Esophagus muscularis mucosa (tissue), 4 donors: Measurements from ENCODE around the gene TRIM29. TPM values are rescaled to one million over a fixed set of nuclear protein-coding genes. Genes with fewer than 3 reads are reported as not detected.
A peak's percentile ranks its signal among the peaks of the same experiment; 100 is the strongest.

Source experiments
- DNase-seq: peaks from one replicate; pipeline ENCODE4 v3.0.0-alpha.2; 2017; ENCODE audit errors: extremely low spot score
- H3K27ac ChIP-seq, 4 donors: fragments of 200-600 bp; sonication (generic); replicated peaks in 1 of 4; 1 replicate in 3 of 4; 2 replicates in 1 of 4; pipeline ENCODE4 v1.5.1; 2016 to 2019; ENCODE audit warnings: mild to moderate bottlenecking in 1 of 4
- H3K27me3 ChIP-seq, 4 donors: fragments of 200-600 bp; sonication (generic); one replicate each; pipeline versions ENCODE4 v1.5.1 to v1.6.0; 2016 to 2019
- H3K36me3 ChIP-seq, 4 donors: fragments of 200-600 bp; sonication (generic); one replicate each; pipeline ENCODE4 v1.5.1; 2016 to 2019
- H3K4me1 ChIP-seq, 4 donors: fragments of 200-600 bp; sonication (generic); one replicate each; pipeline ENCODE4 v1.5.1; 2016 to 2019
- H3K4me3 ChIP-seq, 4 donors: fragments of 200-600 bp; sonication (generic); 1 replicate in 2 of 4; 2 replicates in 2 of 4; pipeline ENCODE4 v1.5.1; 2016 to 2019; ENCODE audit warnings: mild to moderate bottlenecking in 4 of 4, moderate library complexity in 1 of 4
- H3K9me3 ChIP-seq, 4 donors: fragments of 200-600 bp; sonication (generic); 1 replicate in 3 of 4; 2 replicates in 1 of 4; pipeline ENCODE4 v1.5.1; 2016 to 2019
- EP300 ChIP-seq: sonication (generic); formaldehyde crosslinking; IDR thresholded peaks from one replicate; pipeline ENCODE4 v1.6.1; 2017; ENCODE audit warnings: antibody characterized with exemption
- POLR2A ChIP-seq: fragments of 450-650 bp; IDR thresholded peaks from one replicate; pipeline ENCODE4 v1.6.1; 2017; ENCODE audit warnings: antibody characterized with exemption, moderate library complexity, mild to moderate bottlenecking, low read depth
- POLR2AphosphoS5 ChIP-seq, 2 donors: sonication (generic); formaldehyde crosslinking; IDR thresholded peaks; one replicate each; pipeline ENCODE4 v1.6.1; 2017; ENCODE audit warnings: antibody characterized with exemption in 2 of 2
- WGBS: methylation state at CpG from one replicate; pipeline ENCODE4 v1.1.5; 2018; 5-methylcytosine and 5-hydroxymethylcytosine counted together
- intact Hi-C: fragments of 100-400 bp; cut with DNase I; formaldehyde crosslinking; loops from one replicate; pipeline ENCODE4 v1.15.1; 2023
- total RNA-seq, 4 donors: library from RNA; depleted of rRNA; stranded (reverse); fragments of >200 nt; gene quantifications; one replicate each; pipeline versions ENCODE4 v1.1.0 to v1.2.1, GENCODE V29; 2016
- TF ChIP-seq, protein P1 (sequence below), 3 experiments: fragments of 200-600 bp in 2 of 3; fragments of 450-650 bp in 1 of 3; sonication (generic) in 2 of 3; IDR thresholded peaks; one replicate each; pipeline ENCODE4 v1.5.1; 2017 to 2019; ENCODE audit warnings: antibody characterized with exemption in 3 of 3, mild to moderate bottlenecking in 2 of 3, moderate library complexity in 1 of 3

The TRIM29 gene, protein sequence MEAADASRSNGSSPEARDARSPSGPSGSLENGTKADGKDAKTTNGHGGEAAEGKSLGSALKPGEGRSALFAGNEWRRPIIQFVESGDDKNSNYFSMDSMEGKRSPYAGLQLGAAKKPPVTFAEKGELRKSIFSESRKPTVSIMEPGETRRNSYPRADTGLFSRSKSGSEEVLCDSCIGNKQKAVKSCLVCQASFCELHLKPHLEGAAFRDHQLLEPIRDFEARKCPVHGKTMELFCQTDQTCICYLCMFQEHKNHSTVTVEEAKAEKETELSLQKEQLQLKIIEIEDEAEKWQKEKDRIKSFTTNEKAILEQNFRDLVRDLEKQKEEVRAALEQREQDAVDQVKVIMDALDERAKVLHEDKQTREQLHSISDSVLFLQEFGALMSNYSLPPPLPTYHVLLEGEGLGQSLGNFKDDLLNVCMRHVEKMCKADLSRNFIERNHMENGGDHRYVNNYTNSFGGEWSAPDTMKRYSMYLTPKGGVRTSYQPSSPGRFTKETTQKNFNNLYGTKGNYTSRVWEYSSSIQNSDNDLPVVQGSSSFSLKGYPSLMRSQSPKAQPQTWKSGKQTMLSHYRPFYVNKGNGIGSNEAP
- 1 to 10 TPM in 1 of 4 donors, under 1 TPM in 3; 0.45 to 1.3 (median 0.75) TPM for total RNA-seq

- intact Hi-C loops: no loop called here
- 68% methylated on average over 19 of the region's 41 CpGs for WGBS
Measured at GRCh38 chr11:120137611-120138521, at the start of gene TRIM29. Gene TRIM29 (minus strand): TSS chr11:120138113. CDS start chr11:120138031, 82 bp downstream.

DNA sequence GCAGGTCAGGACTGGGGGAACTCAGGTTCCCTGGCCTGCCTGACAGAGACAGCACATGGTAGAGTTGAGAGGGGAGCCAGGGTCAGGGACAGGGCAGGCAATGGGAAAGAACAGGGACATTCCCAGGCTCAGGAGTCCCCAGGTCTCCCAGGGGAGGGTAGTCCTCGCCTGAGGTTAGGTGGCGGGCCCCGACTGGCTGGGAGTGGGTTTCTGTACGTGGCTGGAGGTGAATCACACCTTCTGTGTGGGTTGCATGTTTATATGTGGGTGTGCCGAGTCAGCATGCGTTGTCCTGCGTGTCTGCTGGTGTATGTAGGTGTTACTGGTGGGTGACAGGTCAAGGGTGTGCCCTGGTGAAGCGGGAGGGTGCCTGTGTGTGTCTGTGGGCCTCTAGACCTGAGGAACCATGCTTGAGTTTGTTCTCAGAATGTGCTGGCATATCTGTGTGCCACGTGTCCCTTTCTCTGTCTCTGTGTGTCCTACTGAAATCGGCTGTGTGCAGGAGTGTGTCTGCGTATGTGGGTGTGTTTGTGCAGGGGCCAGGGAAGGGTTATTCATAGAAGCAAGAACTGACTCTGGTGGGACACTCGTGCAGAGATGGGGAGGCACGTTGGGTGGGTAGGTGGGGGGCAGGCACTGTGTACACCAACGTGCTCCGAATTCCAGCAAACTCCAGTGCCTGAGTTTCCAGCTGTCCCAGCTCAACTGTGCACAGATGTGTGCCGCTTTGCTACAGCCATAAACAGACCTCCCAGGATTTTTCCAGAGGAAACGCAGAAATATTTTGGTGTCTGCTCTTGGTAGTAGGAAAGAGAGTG, 49.1 kb upstream of the TRIM29 start:
- H3K36me3 ChIP-seq: no peaks in the 10 kb centered on the region
- H3K27ac ChIP-seq: peak overlapping the region; percentile 68 to 79 (median 76)
- peaks cover 25 to 62% (median 56%) of the 10 kb centered on the region in 4 donors for H3K4me1 ChIP-seq
- H3K9me3 ChIP-seq: no peaks in the 10 kb centered on the region
- intact Hi-C loops: no loop called here
- WGBS: 54% methylated on average over 10 of the region's 17 CpGs
- TF ChIP-seq, protein P1, sequence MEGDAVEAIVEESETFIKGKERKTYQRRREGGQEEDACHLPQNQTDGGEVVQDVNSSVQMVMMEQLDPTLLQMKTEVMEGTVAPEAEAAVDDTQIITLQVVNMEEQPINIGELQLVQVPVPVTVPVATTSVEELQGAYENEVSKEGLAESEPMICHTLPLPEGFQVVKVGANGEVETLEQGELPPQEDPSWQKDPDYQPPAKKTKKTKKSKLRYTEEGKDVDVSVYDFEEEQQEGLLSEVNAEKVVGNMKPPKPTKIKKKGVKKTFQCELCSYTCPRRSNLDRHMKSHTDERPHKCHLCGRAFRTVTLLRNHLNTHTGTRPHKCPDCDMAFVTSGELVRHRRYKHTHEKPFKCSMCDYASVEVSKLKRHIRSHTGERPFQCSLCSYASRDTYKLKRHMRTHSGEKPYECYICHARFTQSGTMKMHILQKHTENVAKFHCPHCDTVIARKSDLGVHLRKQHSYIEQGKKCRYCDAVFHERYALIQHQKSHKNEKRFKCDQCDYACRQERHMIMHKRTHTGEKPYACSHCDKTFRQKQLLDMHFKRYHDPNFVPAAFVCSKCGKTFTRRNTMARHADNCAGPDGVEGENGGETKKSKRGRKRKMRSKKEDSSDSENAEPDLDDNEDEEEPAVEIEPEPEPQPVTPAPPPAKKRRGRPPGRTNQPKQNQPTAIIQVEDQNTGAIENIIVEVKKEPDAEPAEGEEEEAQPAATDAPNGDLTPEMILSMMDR (IDR thresholded peaks at IDR 0.05): no peak
- TF ChIP-seq POLR2AphosphoS5 (IDR thresholded peaks at IDR 0.05) (peak in 1 of 2 donors; percentile 29), EP300 (no peak)
- no peak overlapping the region for H3K4me3 ChIP-seq
- H3K27me3 ChIP-seq: no peaks in the 10 kb centered on the region
- no peak for DNase-seq

More at GRCh38 chr11:120137611-120138521, at the start of gene TRIM29:
- H3K4me3 ChIP-seq: peak within 1 kb of the TSS in 1 of 4 donors; percentile 4
- no peak within 1 kb of the TSS for H3K27ac ChIP-seq
- peak; percentile 81 for DNase-seq
- H3K36me3 ChIP-seq: no peaks in the 10 kb centered on the region
- no peaks in the 10 kb centered on the region for H3K9me3 ChIP-seq
- H3K27me3 ChIP-seq: peaks cover 0 to 38% (median 0%) of the 10 kb centered on the region in 4 donors
- H3K4me1 ChIP-seq: no peaks in the 10 kb centered on the region
- TF ChIP-seq EP300 (no peak), POLR2A (no peak), POLR2AphosphoS5 (IDR thresholded peaks at IDR 0.05) (no peak)
- TF ChIP-seq, protein P1 (IDR thresholded peaks at IDR 0.05): no peak

GRCh38 chr11:120186456-120186773, 48.5 kb upstream of the TRIM29 start:
- peaks cover 28 to 68% (median 61%) of the 10 kb centered on the region in 4 donors for H3K4me1 ChIP-seq
- no peak for DNase-seq
- no peaks in the 10 kb centered on the region for H3K27me3 ChIP-seq
- H3K27ac ChIP-seq: peak overlapping the region; percentile 68 to 79 (median 76)
- intact Hi-C loops: no loop called here
- no peak for TF ChIP-seq POLR2A
- TF ChIP-seq POLR2AphosphoS5 (IDR thresholded peaks at IDR 0.05): no peak
- TF ChIP-seq EP300: no peak
- TF ChIP-seq, protein P1 (IDR thresholded peaks at IDR 0.05): no peak
- H3K4me3 ChIP-seq: no peak overlapping the region
- no peaks in the 10 kb centered on the region for H3K36me3 ChIP-seq
- H3K9me3 ChIP-seq: no peaks in the 10 kb centered on the region

- TF ChIP-seq EP300 (no peak), POLR2AphosphoS5 (IDR thresholded peaks at IDR 0.05) (no peak), POLR2A (no peak)
- TF ChIP-seq, protein P1 (IDR thresholded peaks at IDR 0.05): no peak
- H3K4me3 ChIP-seq: no peak overlapping the region
- H3K27me3 ChIP-seq: no peaks in the 10 kb centered on the region
- WGBS: 49% methylated on average over 3 of the region's 3 CpGs
- H3K4me1 ChIP-seq: peaks cover 32 to 73% (median 64%) of the 10 kb centered on the region in 4 donors
- no peak for DNase-seq
- H3K27ac ChIP-seq: peak overlapping the region; percentile 68 to 79 (median 76)
- intact Hi-C loops: no loop called here
- H3K36me3 ChIP-seq: no peaks in the 10 kb centered on the region
- no peaks in the 10 kb centered on the region for H3K9me3 ChIP-seq
Measured at GRCh38 chr11:120185706-120186455, 48.0 kb upstream of the TRIM29 start.
